GM12864 (cell line): ENCODE results near the gene SDCCAG8.
A peak's percentile ranks its signal among the peaks of the same experiment; 100 is the strongest.

Experiments used
- DNase-seq: peaks from one replicate; pipeline ENCODE4 v3.0.0-alpha.2; 2011; ENCODE audit warnings: low read depth
- H3K4me3 ChIP-seq: 2 replicates; pipeline ENCODE4 v1.5.1; 2011; ENCODE audit warnings: mild to moderate bottlenecking, low read depth, low read length, control low read depth
- CTCF ChIP-seq: IDR thresholded peaks from 2 replicates; pipeline ENCODE4 v1.5.1; 2011; ENCODE audit warnings: low read depth, mild to moderate bottlenecking, moderate library complexity, low read length, control low read depth, inconsistent platforms; ENCODE audit errors: missing control alignments

Gene SDCCAG8

GRCh38 chr1:243246916-243247315 lies 8.9 kb upstream of the SDCCAG8 start:
- no peak for TF ChIP-seq CTCF
- H3K4me3 ChIP-seq, result no peak overlapping the region
- no peak for DNase-seq

- H3K4me3 ChIP-seq, result no peak overlapping the region
- TF ChIP-seq CTCF, result no peak
- no peak for DNase-seq
These were observed 7.9 kb upstream of the SDCCAG8 start for GRCh38 chr1:243247901-243248300.

- H3K4me3 ChIP-seq, result no peak overlapping the region
- no peak for DNase-seq
- no peak for TF ChIP-seq CTCF
These were observed 6.6 kb upstream of the SDCCAG8 start for GRCh38 chr1:243249214-243249613.

- TF ChIP-seq CTCF, result no peak
- DNase-seq, result no peak
- H3K4me3 ChIP-seq, result no peak overlapping the region
These were observed 5.7 kb upstream of the SDCCAG8 start for GRCh38 chr1:243250102-243250501.

GRCh38 chr1:243251539-243251938 lies 4.3 kb upstream of the SDCCAG8 start:
- no peak for TF ChIP-seq CTCF
- H3K4me3 ChIP-seq, result no peak overlapping the region
- no peak for DNase-seq

GRCh38 chr1:243253211-243253925 lies 2.5 kb upstream of the SDCCAG8 start:
- no peak for DNase-seq
- no peak for TF ChIP-seq CTCF
- peak overlapping the region; percentile 99 for H3K4me3 ChIP-seq

GRCh38 chr1:243253926-243254232 lies 2.0 kb upstream of the SDCCAG8 start:
- DNase-seq, result no peak
- no peak for TF ChIP-seq CTCF
- peak overlapping the region; percentile 99 for H3K4me3 ChIP-seq
